ENCODE results near the gene FBXL16.

The FBXL16 gene

DNA sequence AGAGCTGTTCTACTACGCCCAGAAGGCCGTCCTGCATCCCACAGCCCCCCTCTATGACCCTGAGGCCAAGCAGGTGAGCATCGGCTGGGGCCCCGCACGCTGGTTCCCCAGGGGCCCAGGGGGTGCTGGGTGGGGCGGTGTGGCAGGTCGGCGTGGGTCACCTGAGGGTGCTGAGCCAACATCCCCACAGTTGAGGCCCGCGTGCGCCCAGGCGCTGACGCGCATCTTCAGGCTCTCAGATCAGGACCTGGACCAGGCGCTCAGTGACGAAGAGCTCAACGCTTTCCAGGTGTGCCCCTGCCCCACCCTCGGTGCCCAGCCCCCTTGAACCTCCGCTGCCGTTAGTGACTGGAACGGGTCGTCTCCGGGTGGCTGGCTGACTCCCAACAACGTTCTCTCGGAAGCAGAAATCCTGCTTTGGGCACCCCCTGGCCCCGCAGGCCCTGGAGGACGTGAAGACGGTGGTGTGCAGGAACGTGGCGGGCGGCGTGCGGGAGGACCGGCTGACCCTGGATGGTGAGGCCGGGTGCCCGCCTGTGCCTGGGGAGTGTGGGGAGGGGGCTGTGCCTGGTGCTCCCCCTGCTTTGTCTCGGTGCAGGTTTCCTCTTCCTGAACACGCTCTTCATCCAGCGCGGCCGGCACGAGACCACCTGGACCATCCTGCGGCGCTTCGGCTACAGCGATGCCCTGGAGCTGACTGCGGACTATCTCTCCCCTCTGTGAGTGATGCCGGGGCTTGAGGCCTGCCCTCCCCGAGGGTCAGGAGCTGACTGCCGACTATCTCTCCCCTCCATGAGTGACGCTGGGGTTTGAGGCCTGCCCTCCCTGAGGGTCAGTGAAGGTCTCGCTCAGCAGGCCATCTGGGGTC, 34.9 kb downstream of the FBXL16 start:
- no peak for TF ChIP-seq ZBTB7A (IDR thresholded peaks at IDR 0.05; ENCODE audit: low read depth)
- no peak for TF ChIP-seq RAD21 (IDR thresholded peaks at IDR 0.05; ENCODE audit: low read depth)
- TF ChIP-seq, protein P1, sequence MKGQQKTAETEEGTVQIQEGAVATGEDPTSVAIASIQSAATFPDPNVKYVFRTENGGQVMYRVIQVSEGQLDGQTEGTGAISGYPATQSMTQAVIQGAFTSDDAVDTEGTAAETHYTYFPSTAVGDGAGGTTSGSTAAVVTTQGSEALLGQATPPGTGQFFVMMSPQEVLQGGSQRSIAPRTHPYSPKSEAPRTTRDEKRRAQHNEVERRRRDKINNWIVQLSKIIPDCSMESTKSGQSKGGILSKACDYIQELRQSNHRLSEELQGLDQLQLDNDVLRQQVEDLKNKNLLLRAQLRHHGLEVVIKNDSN (IDR thresholded peaks at IDR 0.05) = no peak
- TF ChIP-seq EP300 (IDR thresholded peaks at IDR 0.05; ENCODE audit: borderline replicate concordance) = no peak
- TF ChIP-seq, protein P2, sequence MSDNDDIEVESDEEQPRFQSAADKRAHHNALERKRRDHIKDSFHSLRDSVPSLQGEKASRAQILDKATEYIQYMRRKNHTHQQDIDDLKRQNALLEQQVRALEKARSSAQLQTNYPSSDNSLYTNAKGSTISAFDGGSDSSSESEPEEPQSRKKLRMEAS (IDR thresholded peaks at IDR 0.05) = no peak
- TF ChIP-seq TEAD4 (IDR thresholded peaks at IDR 0.05) = no peak
- TF ChIP-seq, protein P3, sequence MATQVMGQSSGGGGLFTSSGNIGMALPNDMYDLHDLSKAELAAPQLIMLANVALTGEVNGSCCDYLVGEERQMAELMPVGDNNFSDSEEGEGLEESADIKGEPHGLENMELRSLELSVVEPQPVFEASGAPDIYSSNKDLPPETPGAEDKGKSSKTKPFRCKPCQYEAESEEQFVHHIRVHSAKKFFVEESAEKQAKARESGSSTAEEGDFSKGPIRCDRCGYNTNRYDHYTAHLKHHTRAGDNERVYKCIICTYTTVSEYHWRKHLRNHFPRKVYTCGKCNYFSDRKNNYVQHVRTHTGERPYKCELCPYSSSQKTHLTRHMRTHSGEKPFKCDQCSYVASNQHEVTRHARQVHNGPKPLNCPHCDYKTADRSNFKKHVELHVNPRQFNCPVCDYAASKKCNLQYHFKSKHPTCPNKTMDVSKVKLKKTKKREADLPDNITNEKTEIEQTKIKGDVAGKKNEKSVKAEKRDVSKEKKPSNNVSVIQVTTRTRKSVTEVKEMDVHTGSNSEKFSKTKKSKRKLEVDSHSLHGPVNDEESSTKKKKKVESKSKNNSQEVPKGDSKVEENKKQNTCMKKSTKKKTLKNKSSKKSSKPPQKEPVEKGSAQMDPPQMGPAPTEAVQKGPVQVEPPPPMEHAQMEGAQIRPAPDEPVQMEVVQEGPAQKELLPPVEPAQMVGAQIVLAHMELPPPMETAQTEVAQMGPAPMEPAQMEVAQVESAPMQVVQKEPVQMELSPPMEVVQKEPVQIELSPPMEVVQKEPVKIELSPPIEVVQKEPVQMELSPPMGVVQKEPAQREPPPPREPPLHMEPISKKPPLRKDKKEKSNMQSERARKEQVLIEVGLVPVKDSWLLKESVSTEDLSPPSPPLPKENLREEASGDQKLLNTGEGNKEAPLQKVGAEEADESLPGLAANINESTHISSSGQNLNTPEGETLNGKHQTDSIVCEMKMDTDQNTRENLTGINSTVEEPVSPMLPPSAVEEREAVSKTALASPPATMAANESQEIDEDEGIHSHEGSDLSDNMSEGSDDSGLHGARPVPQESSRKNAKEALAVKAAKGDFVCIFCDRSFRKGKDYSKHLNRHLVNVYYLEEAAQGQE (IDR thresholded peaks at IDR 0.05; ENCODE audit: low read depth) = no peak
- no peak for TF ChIP-seq NFIC (IDR thresholded peaks at IDR 0.05)
- TF ChIP-seq TAF1 (IDR thresholded peaks at IDR 0.05; ENCODE audit: low read depth) = no peak
- no peak for TF ChIP-seq YY1 (IDR thresholded peaks at IDR 0.05; ENCODE audit: low read depth)
- TF ChIP-seq CREB1 (IDR thresholded peaks at IDR 0.05; ENCODE audit: low read depth) = no peak
- no peak for TF ChIP-seq EGR1 (IDR thresholded peaks at IDR 0.05)
- TF ChIP-seq TCF12 (IDR thresholded peaks at IDR 0.05; ENCODE audit: low read depth) = no peak
- TF ChIP-seq FOXM1 (IDR thresholded peaks at IDR 0.05; ENCODE audit: borderline replicate concordance, low read depth) = no peak
- no peak for TF ChIP-seq CEBPB (IDR thresholded peaks at IDR 0.05)

DNA sequence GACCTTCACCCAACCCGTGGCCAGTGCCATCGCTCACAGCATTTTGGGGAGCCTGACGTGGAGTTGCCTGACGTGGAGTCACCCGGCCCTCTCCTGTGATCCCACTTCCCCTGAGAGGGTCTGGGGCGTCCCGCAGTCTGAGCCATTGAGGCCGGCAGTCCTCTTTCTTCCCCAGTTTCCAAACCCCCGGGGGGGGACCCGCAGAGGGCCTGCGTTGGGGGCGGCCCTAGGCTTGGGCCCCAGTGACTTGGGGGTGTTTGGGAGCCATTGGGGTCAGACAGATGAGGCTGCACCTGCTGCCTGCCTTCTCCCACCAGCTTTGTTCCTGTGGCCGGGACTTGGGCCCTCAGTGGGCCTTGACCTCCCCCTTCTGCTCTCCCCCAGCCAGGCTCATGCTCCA, 35.9 kb downstream of the FBXL16 start:
- TF ChIP-seq EP300 (IDR thresholded peaks at IDR 0.05; ENCODE audit: borderline replicate concordance) (no peak), CEBPB (IDR thresholded peaks at IDR 0.05) (no peak), EGR1 (IDR thresholded peaks at IDR 0.05) (no peak), TAF1 (IDR thresholded peaks at IDR 0.05; ENCODE audit: low read depth) (no peak)

DNA sequence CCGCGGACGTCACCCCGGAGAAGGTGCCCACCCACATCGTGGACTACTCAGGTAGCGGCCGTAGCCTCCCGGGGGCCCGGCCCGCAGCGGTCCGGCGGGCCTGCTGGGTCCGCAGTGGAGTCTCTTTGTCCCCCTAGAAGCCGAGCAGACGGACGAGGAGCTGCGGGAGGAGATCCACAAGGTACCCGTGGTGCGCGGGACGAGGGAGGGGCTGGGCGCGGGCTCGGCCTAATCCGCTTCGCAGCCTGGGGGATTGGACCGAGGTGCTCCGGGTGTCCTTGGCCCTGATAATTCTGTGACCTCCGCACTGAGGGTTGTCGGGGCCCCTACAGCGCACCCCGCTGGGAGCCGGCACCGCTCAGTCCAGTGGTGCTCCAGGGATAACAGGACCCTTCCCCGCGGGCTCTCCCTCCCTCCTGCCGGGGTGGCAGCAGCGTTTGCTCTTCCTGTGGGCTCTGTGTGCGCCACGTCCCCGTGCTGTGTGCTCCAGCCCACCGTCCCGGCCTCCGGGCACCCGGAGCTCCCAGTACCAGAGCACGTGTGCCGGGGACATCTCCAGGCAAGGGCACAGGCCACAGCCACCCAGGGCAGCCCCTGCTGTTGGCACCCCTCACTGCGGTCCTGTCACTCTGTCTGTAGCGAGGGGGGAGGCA, 37.0 kb downstream of the FBXL16 start:
- TF ChIP-seq, protein P3 (IDR thresholded peaks at IDR 0.05; ENCODE audit: low read depth) = no peak
- TF ChIP-seq EP300 (IDR thresholded peaks at IDR 0.05; ENCODE audit: borderline replicate concordance) = no peak
- TF ChIP-seq, protein P2 (IDR thresholded peaks at IDR 0.05) = no peak
- TF ChIP-seq FOXM1 (IDR thresholded peaks at IDR 0.05; ENCODE audit: borderline replicate concordance, low read depth) = no peak
- TF ChIP-seq TEAD4 (IDR thresholded peaks at IDR 0.05) = no peak
- TF ChIP-seq, protein P1 (IDR thresholded peaks at IDR 0.05) = no peak
- TF ChIP-seq EGR1 (IDR thresholded peaks at IDR 0.05) = no peak
- no peak for TF ChIP-seq CEBPB (IDR thresholded peaks at IDR 0.05)
- TF ChIP-seq NFIC (IDR thresholded peaks at IDR 0.05) = no peak
- TF ChIP-seq TAF1 (IDR thresholded peaks at IDR 0.05; ENCODE audit: low read depth) = no peak
- no peak for TF ChIP-seq ZBTB7A (IDR thresholded peaks at IDR 0.05; ENCODE audit: low read depth)
- TF ChIP-seq TCF12 (IDR thresholded peaks at IDR 0.05; ENCODE audit: low read depth) = no peak
- no peak for TF ChIP-seq RAD21 (IDR thresholded peaks at IDR 0.05; ENCODE audit: low read depth)
- TF ChIP-seq YY1 (IDR thresholded peaks at IDR 0.05; ENCODE audit: low read depth) = no peak

DNA sequence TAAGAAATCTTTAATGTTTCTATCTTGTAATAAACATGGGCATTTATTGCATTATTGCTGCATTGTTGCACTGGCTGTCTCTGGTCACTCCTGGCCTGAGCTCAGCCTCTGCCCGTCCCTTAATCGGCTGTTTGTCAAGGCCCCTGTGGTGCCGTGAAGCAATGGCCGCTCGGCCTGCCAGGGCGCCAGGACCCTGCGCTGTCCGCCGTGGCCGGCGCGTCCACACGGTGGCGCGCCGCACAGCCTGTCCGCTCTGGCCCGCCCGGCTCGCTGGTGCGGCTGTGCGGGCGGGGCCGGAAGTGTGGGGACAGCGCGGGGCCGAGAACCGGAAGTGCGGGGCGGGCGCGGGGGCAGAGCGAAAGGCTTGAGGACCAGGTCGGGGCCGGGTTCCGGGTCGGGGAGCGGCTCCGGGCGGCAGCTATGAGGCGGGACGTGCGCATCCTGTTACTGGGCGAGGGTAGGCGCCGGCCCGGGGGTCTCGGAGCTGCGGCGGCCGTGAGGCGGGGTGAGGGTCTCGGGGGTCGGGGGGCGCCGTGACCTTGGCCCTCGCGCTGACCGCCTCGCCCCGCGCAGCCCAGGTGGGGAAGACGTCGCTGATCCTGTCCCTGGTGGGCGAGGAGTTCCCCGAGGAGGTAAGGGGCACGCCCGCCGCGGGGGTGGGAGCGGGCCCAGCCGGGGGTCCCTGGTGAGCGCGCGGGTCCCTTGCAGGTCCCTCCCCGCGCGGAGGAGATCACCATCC, 37.7 kb downstream of the FBXL16 start, which contains the start of gene RHOT2:
Gene RHOT2 (plus strand): TSS at position 353 of the 739 bp plus-strand sequence. CDS start 68 bp downstream, at position 421.
- TF ChIP-seq TCF12 (IDR thresholded peaks at IDR 0.05; ENCODE audit: low read depth) (peak; percentile 35; the same call in 1 of the 2 replicates), YY1 (IDR thresholded peaks at IDR 0.05; ENCODE audit: low read depth) (peak; percentile 90), EP300 (IDR thresholded peaks at IDR 0.05; ENCODE audit: borderline replicate concordance) (no peak), TEAD4 (IDR thresholded peaks at IDR 0.05) (no peak), CEBPB (IDR thresholded peaks at IDR 0.05) (no peak), EGR1 (IDR thresholded peaks at IDR 0.05) (peak; percentile 74), RAD21 (IDR thresholded peaks at IDR 0.05; ENCODE audit: low read depth) (peak; percentile 22; the same call in 1 of the 2 replicates), ZBTB7A (IDR thresholded peaks at IDR 0.05; ENCODE audit: low read depth) (peak; percentile 98), TAF1 (IDR thresholded peaks at IDR 0.05; ENCODE audit: low read depth) (peak; percentile 73)
- TF ChIP-seq, protein P3 (IDR thresholded peaks at IDR 0.05; ENCODE audit: low read depth) = no peak
- TF ChIP-seq, protein P1 (IDR thresholded peaks at IDR 0.05) = 0 out of 2 replicates have a peak, but pooled peaks have one; percentile 30
- TF ChIP-seq, protein P2 (IDR thresholded peaks at IDR 0.05) = 0 out of 2 replicates have a peak, but pooled peaks have one; percentile 66

All from Ishikawa (cell line).